IMR-90 (cell line): ENCODE results near the gene CPXM2. TPM values are rescaled to one million over a fixed set of nuclear protein-coding genes. Genes with fewer than 3 reads are reported as not detected.

ENCODE experiments used
- ATAC-seq: fragments of 200-7000 bp; cut with Tn5 transposase; 2 replicates; pipeline ENCODE4 v1.9.1; 2020; ENCODE audit warnings: low read depth, mild to moderate bottlenecking, moderate library complexity
- BruUV-seq: library from RNA; stranded (reverse); fragments of 400-500 nt; replicated peaks from 2 replicates; lab custom pipeline; 2021; lab: Mats Ljungman, UMichigan
- CTCF ChIA-PET: fragments of 300-600 bp; formaldehyde crosslinking; extraction: SDS; loops from one replicate; lab custom pipeline; 2021; ENCODE audit warnings: antibody characterized with exemption; lab: Yijun Ruan, JAX
- POLR2A ChIA-PET: fragments of 300-600 bp; sonication (Branson Sonifier 250); formaldehyde crosslinking; loops from one replicate; lab custom pipeline; 2022; ENCODE audit warnings: antibody characterized with exemption; ENCODE audit not compliant: unreplicated experiment; lab: Charles Lee
- DNase-seq: peaks from one replicate; pipeline ENCODE4 v3.0.0; 2013
- H2AFZ ChIP-seq: replicated peaks from 2 replicates; pipeline ENCODE3; 2013; ENCODE audit warnings: low read length, mild to moderate bottlenecking; ENCODE audit not compliant: poor library complexity
- H2AK5ac ChIP-seq: 2 replicates; pipeline ENCODE4 v1.6.1; 2013; ENCODE audit warnings: low read depth, low read length, inconsistent platforms
- H2AK9ac ChIP-seq: replicated peaks from 2 replicates; pipeline ENCODE3; 2013; ENCODE audit warnings: mild to moderate bottlenecking, low read depth, low read length, moderate library complexity; ENCODE audit not compliant: poor library complexity
- H2BK120ac ChIP-seq: 2 replicates; pipeline ENCODE4 v1.6.1; 2013; ENCODE audit warnings: low read depth, low read length, inconsistent platforms
- H2BK15ac ChIP-seq: 3 replicates; pipeline ENCODE4 v1.6.1; 2013; ENCODE audit warnings: low read depth, low read length, inconsistent platforms
- H2BK20ac ChIP-seq: 2 replicates; pipeline ENCODE4 v1.6.1; 2013; ENCODE audit warnings: low read depth, mild to moderate bottlenecking, inconsistent platforms, low read length, moderate library complexity
- H2BK5ac ChIP-seq: 2 replicates; pipeline ENCODE4 v1.6.1; 2013; ENCODE audit warnings: mild to moderate bottlenecking, low read depth, low read length, inconsistent platforms; ENCODE audit not compliant: poor library complexity, severe bottlenecking
- H3K14ac ChIP-seq: replicated peaks from 2 replicates; pipeline ENCODE4 v1.6.1; 2013; ENCODE audit warnings: low read depth, low read length, inconsistent platforms
- H3K18ac ChIP-seq: 2 replicates; pipeline ENCODE4 v1.6.1; 2013; ENCODE audit warnings: low read depth, low read length, control low read depth
- H3K23ac ChIP-seq: 2 replicates; pipeline ENCODE4 v1.6.1; 2013; ENCODE audit warnings: low read depth, low read length, inconsistent platforms
- H3K27ac ChIP-seq: 2 replicates; pipeline ENCODE4 v1.5.1; 2013; ENCODE audit warnings: mild to moderate bottlenecking, control low read depth, low read length; ENCODE audit not compliant: insufficient read depth
- H3K27me3 ChIP-seq: 2 replicates; pipeline ENCODE4 v1.6.1; 2013; ENCODE audit warnings: low read length; ENCODE audit not compliant: control insufficient read depth, insufficient read depth
- H3K36me3 ChIP-seq: 2 replicates; pipeline ENCODE4 v1.6.1; 2013; ENCODE audit warnings: low read length, mixed read lengths; ENCODE audit not compliant: control insufficient read depth, insufficient read depth
- H3K4ac ChIP-seq: 2 replicates; pipeline ENCODE4 v1.6.1; 2013; ENCODE audit warnings: low read depth, low read length, inconsistent platforms
- H3K4me1 ChIP-seq: 2 replicates; pipeline ENCODE4 v1.6.1; 2013; ENCODE audit warnings: low read length, mixed read lengths; ENCODE audit not compliant: control insufficient read depth, insufficient read depth
- H3K4me2 ChIP-seq: 2 replicates; pipeline ENCODE4 v1.6.1; 2013; ENCODE audit warnings: low read depth, mild to moderate bottlenecking, control low read depth, low read length, moderate library complexity
- H3K4me3 ChIP-seq: 2 replicates; pipeline ENCODE4 v1.5.1; 2013; ENCODE audit warnings: low read depth, mild to moderate bottlenecking, control low read depth, low read length, moderate library complexity; ENCODE audit not compliant: insufficient read depth
- H3K56ac ChIP-seq: 2 replicates; pipeline ENCODE4 v1.6.1; 2013; ENCODE audit warnings: low read length, inconsistent platforms; ENCODE audit not compliant: insufficient read depth; ENCODE audit errors: extremely low read depth
- H3K79me1 ChIP-seq, 2 experiments: 2 replicates each; pipeline ENCODE4 v1.6.1; 2013; ENCODE audit warnings: low read length in 2 of 2, inconsistent platforms in 1 of 2, low read depth in 1 of 2
- H3K9ac ChIP-seq: 2 replicates; pipeline ENCODE4 v1.6.1; 2013; ENCODE audit warnings: low read depth, low read length, control low read depth
- H3K9me1 ChIP-seq: 2 replicates; pipeline ENCODE4 v1.6.1; 2013; ENCODE audit warnings: low read length, inconsistent platforms; ENCODE audit not compliant: insufficient read depth
- H3K9me3 ChIP-seq: 2 replicates; pipeline ENCODE4 v1.6.1; 2013; ENCODE audit warnings: low read length; ENCODE audit not compliant: control insufficient read depth, insufficient read depth
- H4K20me1 ChIP-seq: 2 replicates; pipeline ENCODE4 v1.6.1; 2013; ENCODE audit warnings: low read length, inconsistent platforms; ENCODE audit not compliant: insufficient read depth
- H4K5ac ChIP-seq: 2 replicates; pipeline ENCODE4 v1.6.1; 2013; ENCODE audit warnings: mild to moderate bottlenecking, low read depth, low read length, control low read depth
- H4K8ac ChIP-seq, 2 experiments: 2 replicates each; pipeline ENCODE4 v1.6.1; 2013; ENCODE audit warnings: low read depth in 2 of 2, low read length in 2 of 2, control low read depth in 1 of 2, inconsistent platforms in 1 of 2
- H4K91ac ChIP-seq: 2 replicates; pipeline ENCODE4 v1.6.1; 2013; ENCODE audit warnings: low read depth, low read length, inconsistent platforms; ENCODE audit not compliant: insufficient read depth
- BHLHE40 ChIP-seq: fragments of 150-350 bp; IDR thresholded peaks from 2 replicates; pipeline ENCODE4 v1.6.1; 2016; ENCODE audit warnings: mild to moderate bottlenecking, low read depth, low read length
- CEBPB ChIP-seq: IDR thresholded peaks from 2 replicates; pipeline ENCODE4 v1.6.1; 2012; ENCODE audit warnings: low read depth, low read length, improper control_type of control experiment
- CHD1 ChIP-seq: IDR thresholded peaks from 2 replicates; pipeline ENCODE4 v1.6.1; 2012; ENCODE audit warnings: low read depth, low read length, improper control_type of control experiment
- FOS ChIP-seq: fragments of 150-350 bp; IDR thresholded peaks from 2 replicates; pipeline ENCODE4 v1.6.1; 2016; ENCODE audit warnings: low read depth, low read length
- MAFK ChIP-seq: IDR thresholded peaks from 2 replicates; pipeline ENCODE4 v1.6.1; 2012; ENCODE audit warnings: low read depth, low read length, improper control_type of control experiment
- MAZ ChIP-seq: IDR thresholded peaks from 2 replicates; pipeline ENCODE4 v1.6.1; 2012; ENCODE audit warnings: low read depth, mild to moderate bottlenecking, low read length, improper control_type of control experiment, moderate library complexity, borderline replicate concordance
- MXI1 ChIP-seq: IDR thresholded peaks from 2 replicates; pipeline ENCODE4 v1.6.1; 2012; ENCODE audit warnings: low read depth, mild to moderate bottlenecking, low read length, moderate library complexity, borderline replicate concordance
- NFE2L2 ChIP-seq: fragments of 150-350 bp; IDR thresholded peaks from 2 replicates; pipeline ENCODE4 v1.6.1; 2016; ENCODE audit warnings: low read depth, mild to moderate bottlenecking, low read length
- POLR2A ChIP-seq: IDR thresholded peaks from 2 replicates; pipeline ENCODE4 v1.6.1; 2012; ENCODE audit warnings: mild to moderate bottlenecking, low read depth, low read length
- RAD21 ChIP-seq: IDR thresholded peaks from 2 replicates; pipeline ENCODE4 v1.6.1; 2012; ENCODE audit warnings: low read length, improper control_type of control experiment
- RCOR1 ChIP-seq: IDR thresholded peaks from 2 replicates; pipeline ENCODE4 v1.6.1; 2012; ENCODE audit warnings: mild to moderate bottlenecking, low read length, improper control_type of control experiment; ENCODE audit not compliant: insufficient replicate concordance
- RFX5 ChIP-seq: IDR thresholded peaks from 2 replicates; pipeline ENCODE4 v1.8.0; 2012; ENCODE audit warnings: low read depth, mild to moderate bottlenecking, low read length, moderate library complexity
- SMC3 ChIP-seq: fragments of 150-350 bp; IDR thresholded peaks from 2 replicates; pipeline ENCODE4 v1.6.1; 2016; ENCODE audit warnings: low read depth, mild to moderate bottlenecking, antibody characterized with exemption, low read length, moderate library complexity
- WGBS, 2 experiments: methylation state at CpG; one replicate each; pipeline versions ENCODE4 v1.1.5 to v1.1.7; 2013; ENCODE audit warnings: missing lambda C conversion rate in 2 of 2; ENCODE audit not compliant: insufficient read length in 1 of 2; ENCODE audit errors: extremely low coverage in 2 of 2; 5-methylcytosine and 5-hydroxymethylcytosine counted together
- dilution Hi-C: fragments of 300-500 bp; cut with HindIII; formaldehyde crosslinking; loops from one replicate; pipeline ENCODE4 v1.14.3; 2018; ENCODE audit warnings: low sequenced_read_pairs; ENCODE audit not compliant: unreplicated experiment
- in situ Hi-C: fragments of 300-500 bp; cut with MboI; formaldehyde crosslinking; loops from 3 replicates; pipeline ENCODE4 v1.14.3; 2019; ENCODE audit warnings: low sequenced_read_pairs, inconsistent platforms, mixed read lengths
- intact Hi-C: fragments of 100-400 bp; cut with micrococcal nuclease; formaldehyde crosslinking; loops from 2 replicates; pipeline ENCODE4 v1.10.0; 2022
- polyA plus RNA-seq, 3 experiments: library from polyadenylated mRNA; depleted of rRNA; stranded (reverse); fragments of >200 nt; gene quantifications; 2 replicates each; pipeline ENCODE4 v1.2.3, GENCODE V29; 2012; ENCODE audit warnings: low replicate concordance in 1 of 3
- total RNA-seq: library from RNA; depleted of rRNA; stranded (reverse); fragments of >200 nt; gene quantifications from 2 replicates; pipeline ENCODE4 v1.2.3, GENCODE V29; 2012
- TF ChIP-seq, protein P1 (sequence below): conservative IDR thresholded peaks from 2 replicates; pipeline ENCODE4 v1.5.1; 2012; ENCODE audit warnings: mild to moderate bottlenecking, low read depth, low read length, improper control_type of control experiment
- TF ChIP-seq, protein P2 (sequence below): fragments of 150-350 bp; IDR thresholded peaks from 2 replicates; pipeline ENCODE4 v1.6.1; 2017; ENCODE audit warnings: mild to moderate bottlenecking, antibody characterized with exemption, low read length, low read depth
- TF ChIP-seq, protein P3 (sequence below): fragments of 150-350 bp; IDR thresholded peaks from 2 replicates; pipeline ENCODE4 v1.6.1; 2016; ENCODE audit warnings: low read depth, mild to moderate bottlenecking, low read length, moderate library complexity, borderline replicate concordance

CPXM2 gene
- total and polyA plus RNA-seq, 2 of the 4 experiments (the other 2 are of a cell fraction) = not detected

DNA sequence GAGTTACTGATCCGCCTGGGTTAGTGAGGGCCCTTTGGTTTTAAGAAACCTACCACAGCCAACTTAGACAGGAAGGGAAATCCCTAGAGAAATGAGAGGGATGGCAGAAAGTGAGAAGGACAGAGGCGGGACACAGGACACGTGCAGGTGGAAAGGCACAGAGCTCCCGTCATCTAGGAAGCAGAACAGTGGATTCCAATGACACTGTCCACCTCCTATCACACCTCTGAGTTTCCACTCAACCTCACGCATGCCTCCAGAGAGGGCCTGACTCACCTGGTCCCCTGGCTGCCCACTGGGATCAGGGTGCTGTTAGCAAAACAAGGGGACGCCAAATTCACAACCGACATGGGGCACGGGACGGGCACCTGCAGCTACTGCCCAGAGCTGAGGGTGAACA is 26.3 kb downstream of the CPXM2 start:
- Histone ChIP-seq H3K18ac (no peak overlapping the region), H4K20me1 (no peaks in the 10 kb centered on the region), H2BK5ac (no peak overlapping the region), H2BK20ac (no peak overlapping the region), H3K27me3 (no peaks in the 10 kb centered on the region), H4K91ac (no peak overlapping the region), H3K9me1 (no peaks in the 10 kb centered on the region), H3K4me3 (no peak overlapping the region), H2AK5ac (no peak overlapping the region), H3K23ac (no peak overlapping the region), H4K8ac (no peak overlapping the region), H3K9me3 (peaks cover 37% of the 10 kb centered on the region), H4K5ac (no peak overlapping the region), H3K4me2 (no peak overlapping the region), H3K56ac (no peak overlapping the region), H2BK15ac (no peak overlapping the region), H3K14ac (no peak overlapping the region), H2AFZ (no peak overlapping the region), H3K4ac (no peak overlapping the region), H2AK9ac (no peak overlapping the region), H2BK120ac (no peak overlapping the region), H3K79me1 (no peaks in the 10 kb centered on the region), H3K4me1 (no peaks in the 10 kb centered on the region), H3K36me3 (no peaks in the 10 kb centered on the region), H3K9ac (no peak overlapping the region), H3K27ac (no peak overlapping the region)
- in situ Hi-C loops = no loop called here
- ATAC-seq = no peak
- no TSS peak for BruUV-seq
- ChIA-PET CTCF (interaction anchor here (0.8 kb wide), 1 partner anchor 43 kb away, joined by 3 read pairs; no protein-coding TSS in a partner anchor), POLR2A (no interaction called here)
- no peak for TF ChIP-seq BHLHE40
- no peak for TF ChIP-seq SMC3
- no peak for TF ChIP-seq CEBPB
- TF ChIP-seq, protein P1, sequence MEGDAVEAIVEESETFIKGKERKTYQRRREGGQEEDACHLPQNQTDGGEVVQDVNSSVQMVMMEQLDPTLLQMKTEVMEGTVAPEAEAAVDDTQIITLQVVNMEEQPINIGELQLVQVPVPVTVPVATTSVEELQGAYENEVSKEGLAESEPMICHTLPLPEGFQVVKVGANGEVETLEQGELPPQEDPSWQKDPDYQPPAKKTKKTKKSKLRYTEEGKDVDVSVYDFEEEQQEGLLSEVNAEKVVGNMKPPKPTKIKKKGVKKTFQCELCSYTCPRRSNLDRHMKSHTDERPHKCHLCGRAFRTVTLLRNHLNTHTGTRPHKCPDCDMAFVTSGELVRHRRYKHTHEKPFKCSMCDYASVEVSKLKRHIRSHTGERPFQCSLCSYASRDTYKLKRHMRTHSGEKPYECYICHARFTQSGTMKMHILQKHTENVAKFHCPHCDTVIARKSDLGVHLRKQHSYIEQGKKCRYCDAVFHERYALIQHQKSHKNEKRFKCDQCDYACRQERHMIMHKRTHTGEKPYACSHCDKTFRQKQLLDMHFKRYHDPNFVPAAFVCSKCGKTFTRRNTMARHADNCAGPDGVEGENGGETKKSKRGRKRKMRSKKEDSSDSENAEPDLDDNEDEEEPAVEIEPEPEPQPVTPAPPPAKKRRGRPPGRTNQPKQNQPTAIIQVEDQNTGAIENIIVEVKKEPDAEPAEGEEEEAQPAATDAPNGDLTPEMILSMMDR = no peak
- TF ChIP-seq RFX5 = no peak
- TF ChIP-seq MAFK = no peak
- TF ChIP-seq RCOR1 = no peak
- TF ChIP-seq NFE2L2 = no peak
- no peak for TF ChIP-seq RAD21
- no peak for TF ChIP-seq POLR2A
- TF ChIP-seq, protein P2, sequence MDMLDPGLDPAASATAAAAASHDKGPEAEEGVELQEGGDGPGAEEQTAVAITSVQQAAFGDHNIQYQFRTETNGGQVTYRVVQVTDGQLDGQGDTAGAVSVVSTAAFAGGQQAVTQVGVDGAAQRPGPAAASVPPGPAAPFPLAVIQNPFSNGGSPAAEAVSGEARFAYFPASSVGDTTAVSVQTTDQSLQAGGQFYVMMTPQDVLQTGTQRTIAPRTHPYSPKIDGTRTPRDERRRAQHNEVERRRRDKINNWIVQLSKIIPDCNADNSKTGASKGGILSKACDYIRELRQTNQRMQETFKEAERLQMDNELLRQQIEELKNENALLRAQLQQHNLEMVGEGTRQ = no peak
- TF ChIP-seq, protein P3, sequence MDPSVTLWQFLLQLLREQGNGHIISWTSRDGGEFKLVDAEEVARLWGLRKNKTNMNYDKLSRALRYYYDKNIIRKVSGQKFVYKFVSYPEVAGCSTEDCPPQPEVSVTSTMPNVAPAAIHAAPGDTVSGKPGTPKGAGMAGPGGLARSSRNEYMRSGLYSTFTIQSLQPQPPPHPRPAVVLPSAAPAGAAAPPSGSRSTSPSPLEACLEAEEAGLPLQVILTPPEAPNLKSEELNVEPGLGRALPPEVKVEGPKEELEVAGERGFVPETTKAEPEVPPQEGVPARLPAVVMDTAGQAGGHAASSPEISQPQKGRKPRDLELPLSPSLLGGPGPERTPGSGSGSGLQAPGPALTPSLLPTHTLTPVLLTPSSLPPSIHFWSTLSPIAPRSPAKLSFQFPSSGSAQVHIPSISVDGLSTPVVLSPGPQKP = no peak
- no peak for TF ChIP-seq MAZ
- no peak for TF ChIP-seq FOS
- no peak for TF ChIP-seq CHD1
- no peak for TF ChIP-seq MXI1
- dilution Hi-C loops = no loop called here
- DNase-seq = no peak
- intact Hi-C loops = no loop called here
- 87% methylated on average over 3 of the region's 9 CpGs; no CpG with 5 or more reads in 1 of the 2 experiments for WGBS, 2 experiments
